ENCODE results near the gene RASSF3.

Gene RASSF3

GRCh38 chr12:64723630-64724029 lies 113.3 kb downstream of the RASSF3 start:
- no peak for DNase-seq
- Histone ChIP-seq H3K9me3 (no peaks in the 10 kb centered on the region), H3K4me3 (no peak overlapping the region), H3K4me1 (no peaks in the 10 kb centered on the region), H3K27me3 (no peaks in the 10 kb centered on the region), H3K36me3 (peaks cover 45 to 89% (median 78%) of the 10 kb centered on the region in 3 donors), H3K27ac (no peak overlapping the region)
- intact Hi-C loops (cut with DNase I; ENCODE audit: low total_unique reads) = no loop called here
- TF ChIP-seq CTCF (IDR thresholded peaks at IDR 0.05) = no peak

DNA sequence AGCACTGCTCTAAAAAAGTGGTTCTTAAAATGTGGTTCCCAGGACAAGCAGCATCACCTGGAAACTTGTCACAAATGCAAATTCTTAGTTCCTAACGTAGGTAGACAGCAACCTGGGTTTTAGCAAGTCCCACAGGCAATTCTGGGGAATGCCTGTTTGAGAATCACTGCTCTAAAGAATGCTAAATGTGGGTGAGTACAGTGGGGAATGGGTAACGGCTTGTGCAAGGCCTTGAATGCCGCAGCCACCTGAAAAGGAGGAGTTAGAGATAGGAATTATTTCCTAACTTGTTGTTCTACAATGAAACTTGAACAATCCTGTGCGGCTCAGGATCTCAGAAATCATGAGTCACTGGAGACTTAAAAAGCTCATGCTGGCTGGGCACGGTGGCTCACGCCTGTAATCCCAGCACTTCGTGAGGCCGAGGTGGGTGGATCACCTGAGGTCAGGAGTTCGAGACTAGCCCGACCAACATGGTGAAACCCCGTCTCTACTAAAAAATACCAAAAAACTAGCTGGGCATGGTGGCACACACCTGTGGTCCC lies 114.0 kb downstream of the RASSF3 start:
- Histone ChIP-seq H3K9me3 (no peaks in the 10 kb centered on the region), H3K27me3 (no peaks in the 10 kb centered on the region), H3K4me1 (peaks cover 0 to 6% (median 0%) of the 10 kb centered on the region in 4 donors), H3K4me3 (no peak overlapping the region), H3K36me3 (peaks cover 48 to 86% (median 81%) of the 10 kb centered on the region in 3 donors), H3K27ac (no peak overlapping the region)
- no peak for TF ChIP-seq CTCF (IDR thresholded peaks at IDR 0.05)
- DNase-seq = no peak
- intact Hi-C loops (cut with DNase I; ENCODE audit: low total_unique reads) = no loop called here

DNA sequence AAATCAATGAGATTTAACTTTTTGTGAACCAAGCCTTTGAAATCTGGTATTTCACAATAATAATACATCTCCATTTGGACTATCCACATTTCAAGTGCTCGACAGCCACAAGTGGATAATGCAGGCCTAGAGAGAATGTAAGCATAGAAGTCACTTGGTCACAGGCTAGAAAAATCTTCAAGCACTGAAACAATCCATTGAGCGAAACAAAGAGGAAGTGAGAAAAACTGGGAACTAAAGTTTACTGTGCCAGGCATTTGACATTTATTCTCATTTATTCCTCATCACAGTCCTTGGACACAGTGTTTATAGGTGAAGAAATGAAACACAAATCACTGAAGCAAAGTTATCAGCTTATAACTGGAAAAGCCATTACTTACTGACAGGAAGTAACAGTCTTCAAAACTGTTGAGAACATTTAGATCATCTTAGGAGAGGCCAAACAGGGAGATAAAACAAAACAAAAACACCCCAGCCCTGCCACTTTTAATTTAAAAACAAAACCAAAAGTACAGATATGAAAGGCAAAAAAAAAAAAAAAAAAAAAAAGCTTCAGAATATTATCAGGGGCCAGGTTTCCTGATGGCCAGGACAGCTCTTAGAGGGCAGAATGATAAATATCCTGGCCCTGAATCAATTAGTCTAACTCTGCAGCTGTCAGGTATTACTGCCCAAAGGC lies 119.8 kb downstream of the RASSF3 start:
- Histone ChIP-seq H3K36me3 (peaks cover 7 to 57% (median 35%) of the 10 kb centered on the region in 3 donors), H3K4me1 (peaks cover 0 to 21% (median 0%) of the 10 kb centered on the region in 4 donors), H3K9me3 (no peaks in the 10 kb centered on the region), H3K27ac (no peak overlapping the region), H3K4me3 (no peak overlapping the region), H3K27me3 (no peaks in the 10 kb centered on the region)
- intact Hi-C loops (cut with DNase I; ENCODE audit: low total_unique reads) = no loop called here
- TF ChIP-seq CTCF (IDR thresholded peaks at IDR 0.05) = no peak
- no peak for DNase-seq

- intact Hi-C loops (cut with DNase I; ENCODE audit: low total_unique reads) = no loop called here
- H3K36me3 ChIP-seq = peaks cover 12 to 57% (median 35%) of the 10 kb centered on the region in 3 donors
- peaks cover 0 to 21% (median 0%) of the 10 kb centered on the region in 4 donors for H3K4me1 ChIP-seq
- no peaks in the 10 kb centered on the region for H3K27me3 ChIP-seq
- no peak overlapping the region for H3K27ac ChIP-seq
- no peak for TF ChIP-seq CTCF (IDR thresholded peaks at IDR 0.05)
- no peak for DNase-seq
- H3K4me3 ChIP-seq = no peak overlapping the region
- H3K9me3 ChIP-seq = no peaks in the 10 kb centered on the region
These were observed 120.3 kb downstream of the RASSF3 start for GRCh38 chr12:64730588-64730969.

DNA sequence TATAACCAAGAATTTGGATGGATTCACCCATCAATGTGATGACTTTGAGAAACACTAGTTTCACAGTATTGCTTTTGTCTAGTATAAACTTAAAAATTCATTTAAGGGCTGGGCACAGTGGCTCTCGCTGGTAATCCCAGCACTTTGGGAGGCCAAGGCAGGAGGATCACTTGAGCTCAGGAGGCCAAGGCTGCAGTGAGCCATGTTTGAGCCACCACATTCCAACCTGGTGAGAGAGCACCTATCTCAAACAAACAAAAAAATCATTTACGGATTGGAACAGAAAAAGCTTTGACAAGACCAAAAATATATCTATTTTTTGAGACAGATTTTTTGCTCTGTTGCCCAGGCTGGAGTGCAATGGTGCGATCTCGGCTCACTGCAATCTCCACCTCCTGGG lies 121.4 kb downstream of the RASSF3 start:
- Histone ChIP-seq H3K4me3 (no peak overlapping the region), H3K27me3 (no peaks in the 10 kb centered on the region), H3K36me3 (peaks cover 21 to 61% (median 44%) of the 10 kb centered on the region in 3 donors), H3K27ac (no peak overlapping the region), H3K4me1 (peaks cover 0 to 21% (median 0%) of the 10 kb centered on the region in 4 donors), H3K9me3 (no peaks in the 10 kb centered on the region)
- DNase-seq = no peak
- intact Hi-C loops (cut with DNase I; ENCODE audit: low total_unique reads) = no loop called here
- TF ChIP-seq CTCF (IDR thresholded peaks at IDR 0.05) = no peak

All from tibial artery (tissue), 4 donors.